ENCODE data around the gene ZSWIM3.

GRCh38 chr20:45927071-45927878, 69.9 kb downstream of the ZSWIM3 start:
- TF ChIP-seq RAD21 (conservative IDR thresholded peaks at IDR 0.05), result no peak
- TF ChIP-seq, protein P1, sequence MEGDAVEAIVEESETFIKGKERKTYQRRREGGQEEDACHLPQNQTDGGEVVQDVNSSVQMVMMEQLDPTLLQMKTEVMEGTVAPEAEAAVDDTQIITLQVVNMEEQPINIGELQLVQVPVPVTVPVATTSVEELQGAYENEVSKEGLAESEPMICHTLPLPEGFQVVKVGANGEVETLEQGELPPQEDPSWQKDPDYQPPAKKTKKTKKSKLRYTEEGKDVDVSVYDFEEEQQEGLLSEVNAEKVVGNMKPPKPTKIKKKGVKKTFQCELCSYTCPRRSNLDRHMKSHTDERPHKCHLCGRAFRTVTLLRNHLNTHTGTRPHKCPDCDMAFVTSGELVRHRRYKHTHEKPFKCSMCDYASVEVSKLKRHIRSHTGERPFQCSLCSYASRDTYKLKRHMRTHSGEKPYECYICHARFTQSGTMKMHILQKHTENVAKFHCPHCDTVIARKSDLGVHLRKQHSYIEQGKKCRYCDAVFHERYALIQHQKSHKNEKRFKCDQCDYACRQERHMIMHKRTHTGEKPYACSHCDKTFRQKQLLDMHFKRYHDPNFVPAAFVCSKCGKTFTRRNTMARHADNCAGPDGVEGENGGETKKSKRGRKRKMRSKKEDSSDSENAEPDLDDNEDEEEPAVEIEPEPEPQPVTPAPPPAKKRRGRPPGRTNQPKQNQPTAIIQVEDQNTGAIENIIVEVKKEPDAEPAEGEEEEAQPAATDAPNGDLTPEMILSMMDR (IDR thresholded peaks at IDR 0.05; ENCODE audit: poor library complexity, severe bottlenecking), result no peak

Data from neural cell (in vitro differentiated cells).